Measurements from ENCODE around the gene MAPK6.

DNA sequence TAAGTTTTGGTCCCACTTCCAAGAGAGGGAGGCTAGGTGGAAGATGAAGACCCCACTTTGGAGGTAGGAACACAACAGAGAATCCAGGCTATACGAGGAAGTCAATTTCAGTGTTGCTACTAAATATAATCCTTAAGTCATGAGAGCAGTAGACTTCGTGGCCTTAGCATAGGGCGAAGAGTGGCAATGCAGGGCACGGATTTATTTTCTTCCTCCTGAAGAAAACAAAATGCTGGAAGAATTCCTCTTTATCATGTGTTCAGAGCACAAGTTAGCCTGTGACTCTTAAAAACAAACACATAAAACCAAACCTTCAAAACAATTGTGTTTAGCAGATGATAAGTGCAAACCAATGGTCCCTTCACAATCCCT, 74.1 kb downstream of the MAPK6 start:
- TF ChIP-seq, protein P1, sequence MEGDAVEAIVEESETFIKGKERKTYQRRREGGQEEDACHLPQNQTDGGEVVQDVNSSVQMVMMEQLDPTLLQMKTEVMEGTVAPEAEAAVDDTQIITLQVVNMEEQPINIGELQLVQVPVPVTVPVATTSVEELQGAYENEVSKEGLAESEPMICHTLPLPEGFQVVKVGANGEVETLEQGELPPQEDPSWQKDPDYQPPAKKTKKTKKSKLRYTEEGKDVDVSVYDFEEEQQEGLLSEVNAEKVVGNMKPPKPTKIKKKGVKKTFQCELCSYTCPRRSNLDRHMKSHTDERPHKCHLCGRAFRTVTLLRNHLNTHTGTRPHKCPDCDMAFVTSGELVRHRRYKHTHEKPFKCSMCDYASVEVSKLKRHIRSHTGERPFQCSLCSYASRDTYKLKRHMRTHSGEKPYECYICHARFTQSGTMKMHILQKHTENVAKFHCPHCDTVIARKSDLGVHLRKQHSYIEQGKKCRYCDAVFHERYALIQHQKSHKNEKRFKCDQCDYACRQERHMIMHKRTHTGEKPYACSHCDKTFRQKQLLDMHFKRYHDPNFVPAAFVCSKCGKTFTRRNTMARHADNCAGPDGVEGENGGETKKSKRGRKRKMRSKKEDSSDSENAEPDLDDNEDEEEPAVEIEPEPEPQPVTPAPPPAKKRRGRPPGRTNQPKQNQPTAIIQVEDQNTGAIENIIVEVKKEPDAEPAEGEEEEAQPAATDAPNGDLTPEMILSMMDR (IDR thresholded peaks at IDR 0.05), result no peak
- TF ChIP-seq POLR2A (IDR thresholded peaks at IDR 0.05), result no peak

Data from lower leg skin (tissue), 3 donors.